ENCODE measurements around the gene STPG4.
A peak's percentile ranks its signal among the peaks of the same experiment; 100 is the strongest.

Gene STPG4

GRCh38 chr2:47167149-47167548 is 12.0 kb upstream of the STPG4 start:
- Histone ChIP-seq H3K27me3 (no peaks in the 10 kb centered on the region), H3K36me3 (peaks cover 95 to 100% (median 97%) of the 10 kb centered on the region in 11 experiments), H3K9me3 (replicated peaks in 1 of 11) (no peaks in the 10 kb centered on the region), H4K20me1 (peaks cover 100% of the 10 kb centered on the region in 11 experiments), H3K4me3 (no peak overlapping the region), H3K4me2 (peak overlapping the region in 2 of 11 experiments; percentile 33 to 35; a peak in 3 of 22 replicates), H3K9ac (no peak overlapping the region), H3K4me1 (peaks cover 9 to 95% (median 26%) of the 10 kb centered on the region in 10 experiments; a peak in 18 of 20 replicates), H3K27ac (no peak overlapping the region)
- TF ChIP-seq Cebpa-rat (IDR thresholded peaks at IDR 0.05), result no peak

DNA sequence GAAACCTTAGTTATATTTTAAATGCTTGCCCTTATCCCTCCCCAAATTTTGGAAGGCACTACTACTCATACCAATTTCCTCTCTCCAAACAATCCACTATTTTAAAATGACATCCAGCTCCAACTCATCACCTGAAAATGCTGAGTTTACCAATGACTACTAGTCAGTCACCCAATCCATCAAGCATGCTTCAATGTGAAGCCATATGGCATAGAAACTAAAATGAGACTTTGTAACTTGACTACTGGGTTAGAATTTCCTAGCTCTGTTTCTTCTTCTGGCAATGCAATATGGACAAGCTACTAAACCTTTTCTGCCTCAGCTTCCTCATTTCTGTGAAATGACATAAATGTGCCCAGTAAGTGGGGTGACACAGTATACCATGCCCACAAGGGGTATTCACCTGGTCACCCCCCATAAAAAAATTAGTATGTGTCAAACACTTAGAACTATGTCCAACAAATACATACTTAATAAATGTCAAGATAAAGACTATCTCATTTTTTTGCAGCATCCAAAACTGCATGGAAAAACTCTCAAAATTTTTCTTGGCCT is 10.0 kb upstream of the STPG4 start:
- H3K4me3 ChIP-seq, result no peak overlapping the region
- TF ChIP-seq Cebpa-rat (IDR thresholded peaks at IDR 0.05), result no peak
- H3K4me2 ChIP-seq, result peak overlapping the region in 3 of 11 experiments; percentile 11 to 52 (median 30); a peak in 4 of 22 replicates
- no peaks in the 10 kb centered on the region for H3K27me3 ChIP-seq
- peaks cover 95 to 100% (median 97%) of the 10 kb centered on the region in 11 experiments for H3K36me3 ChIP-seq
- H3K9me3 ChIP-seq (replicated peaks in 1 of 11), result no peaks in the 10 kb centered on the region
- no peak overlapping the region for H3K9ac ChIP-seq
- H3K4me1 ChIP-seq, result peaks cover 0 to 94% (median 12%) of the 10 kb centered on the region in 10 experiments; a peak in 10 of 20 replicates
- no peak overlapping the region for H3K27ac ChIP-seq
- peaks cover 90 to 100% (median 100%) of the 10 kb centered on the region in 11 experiments for H4K20me1 ChIP-seq

DNA sequence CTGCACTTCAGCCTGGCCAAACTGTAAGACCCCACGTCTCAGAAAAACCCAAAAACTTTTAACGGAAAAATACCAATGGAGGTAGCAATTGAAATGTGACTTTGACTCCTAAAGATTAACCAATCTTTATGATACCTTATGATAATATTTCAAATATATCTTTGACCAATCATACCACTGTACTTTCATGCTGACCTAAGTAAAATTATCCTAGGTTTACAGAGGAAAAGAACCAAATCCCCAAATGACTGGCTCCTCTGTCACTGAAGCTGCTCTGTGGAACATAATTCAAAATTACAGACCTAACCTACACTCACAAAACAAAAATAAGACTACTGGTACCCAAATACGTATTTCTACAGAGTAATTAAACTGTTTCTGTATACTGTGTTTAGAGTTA is 7.7 kb upstream of the STPG4 start:
- Histone ChIP-seq H3K9me3 (replicated peaks in 1 of 11) (no peaks in the 10 kb centered on the region), H3K27ac (no peak overlapping the region), H3K4me1 (peaks cover 0 to 72% (median 12%) of the 10 kb centered on the region in 10 experiments; a peak in 10 of 20 replicates), H3K4me2 (0 out of 22 replicates have a peak overlapping the region, but pooled peaks of 1 of the 11 experiments have one; percentile 16), H3K27me3 (no peaks in the 10 kb centered on the region), H3K9ac (0 out of 22 replicates have a peak overlapping the region, but pooled peaks of 1 of the 11 experiments have one; percentile 38), H4K20me1 (peaks cover 79 to 100% (median 98%) of the 10 kb centered on the region in 11 experiments), H3K36me3 (peaks cover 95 to 100% (median 97%) of the 10 kb centered on the region in 11 experiments), H3K4me3 (no peak overlapping the region)
- no peak for TF ChIP-seq Cebpa-rat (IDR thresholded peaks at IDR 0.05)

DNA sequence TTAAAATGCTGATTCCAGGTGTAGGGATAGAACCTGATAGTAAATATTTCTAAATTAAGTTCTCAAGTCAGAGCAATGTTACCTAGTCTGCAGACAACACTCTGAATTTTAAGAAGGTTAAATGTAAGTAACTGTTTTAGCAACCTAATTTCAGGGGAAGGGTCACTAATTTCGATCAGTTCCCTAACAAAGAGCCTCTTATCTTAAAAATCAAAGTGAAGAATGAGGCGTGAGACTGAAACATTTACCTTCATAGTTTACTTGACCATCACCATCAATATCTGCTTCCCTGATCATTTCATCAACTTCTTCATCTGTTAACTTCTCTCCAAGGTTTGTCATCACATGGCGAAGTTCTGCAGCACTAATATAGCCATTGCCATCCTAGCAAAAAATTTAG is 6.4 kb upstream of the STPG4 start:
- peak overlapping the region in 2 of 11 experiments; percentile 36 to 48; a peak in 3 of 22 replicates for H3K4me2 ChIP-seq
- peaks cover 86 to 98% (median 91%) of the 10 kb centered on the region in 11 experiments for H3K36me3 ChIP-seq
- H3K4me1 ChIP-seq, result peaks cover 0 to 64% (median 12%) of the 10 kb centered on the region in 10 experiments; a peak in 10 of 20 replicates
- 0 out of 22 replicates have a peak overlapping the region, but pooled peaks of 1 of the 11 experiments have one; percentile 14 for H3K27ac ChIP-seq
- peaks cover 66 to 99% (median 87%) of the 10 kb centered on the region in 11 experiments for H4K20me1 ChIP-seq
- TF ChIP-seq Cebpa-rat (IDR thresholded peaks at IDR 0.05), result no peak
- no peak overlapping the region for H3K9ac ChIP-seq
- H3K27me3 ChIP-seq, result no peaks in the 10 kb centered on the region
- H3K4me3 ChIP-seq, result no peak overlapping the region
- H3K9me3 ChIP-seq (replicated peaks in 1 of 11), result no peaks in the 10 kb centered on the region

GRCh38 chr2:47160660-47161059 is 5.6 kb upstream of the STPG4 start:
- Histone ChIP-seq H3K27ac (peak overlapping the region in 1 of 11 experiments; percentile 14; a peak in 1 of 22 replicates), H3K4me2 (peak overlapping the region in 2 of 11 experiments; percentile 36 to 48; a peak in 3 of 22 replicates), H3K9ac (no peak overlapping the region), H3K9me3 (replicated peaks in 1 of 11) (no peaks in the 10 kb centered on the region), H4K20me1 (peaks cover 58 to 95% (median 81%) of the 10 kb centered on the region in 11 experiments), H3K27me3 (no peaks in the 10 kb centered on the region), H3K36me3 (peaks cover 79 to 99% (median 84%) of the 10 kb centered on the region in 11 experiments), H3K4me3 (no peak overlapping the region), H3K4me1 (peaks cover 0 to 60% (median 12%) of the 10 kb centered on the region in 10 experiments; a peak in 10 of 20 replicates)
- TF ChIP-seq Cebpa-rat (IDR thresholded peaks at IDR 0.05), result no peak

DNA sequence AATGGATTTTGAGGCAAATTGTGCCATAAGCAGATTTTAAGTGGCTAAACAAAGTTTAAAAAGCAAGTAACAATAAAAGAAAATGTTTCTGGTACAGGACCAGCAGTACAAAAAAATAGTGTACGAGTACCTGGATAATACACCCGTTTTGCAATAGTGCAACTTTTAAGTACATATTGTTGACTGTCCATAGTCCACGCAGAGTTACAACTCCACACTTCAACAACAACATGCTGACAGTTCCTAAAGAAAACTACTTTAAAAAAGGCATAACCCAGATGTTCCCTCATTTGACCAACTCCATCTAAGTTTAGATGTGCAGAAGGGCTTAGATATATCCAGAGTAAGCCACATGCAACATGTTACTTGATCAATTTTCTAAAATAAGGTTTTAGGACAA is 5.1 kb upstream of the STPG4 start:
- H3K27me3 ChIP-seq, result no peaks in the 10 kb centered on the region
- H3K36me3 ChIP-seq, result peaks cover 78 to 99% (median 84%) of the 10 kb centered on the region in 11 experiments
- H4K20me1 ChIP-seq, result peaks cover 53 to 94% (median 77%) of the 10 kb centered on the region in 11 experiments
- H3K9ac ChIP-seq, result no peak overlapping the region
- no peak overlapping the region for H3K4me2 ChIP-seq
- no peak overlapping the region for H3K4me3 ChIP-seq
- no peaks in the 10 kb centered on the region for H3K9me3 ChIP-seq (replicated peaks in 1 of 11)
- H3K4me1 ChIP-seq, result peaks cover 0 to 56% (median 10%) of the 10 kb centered on the region in 10 experiments; a peak in 9 of 20 replicates
- H3K27ac ChIP-seq, result no peak overlapping the region
- TF ChIP-seq Cebpa-rat (IDR thresholded peaks at IDR 0.05), result no peak

DNA sequence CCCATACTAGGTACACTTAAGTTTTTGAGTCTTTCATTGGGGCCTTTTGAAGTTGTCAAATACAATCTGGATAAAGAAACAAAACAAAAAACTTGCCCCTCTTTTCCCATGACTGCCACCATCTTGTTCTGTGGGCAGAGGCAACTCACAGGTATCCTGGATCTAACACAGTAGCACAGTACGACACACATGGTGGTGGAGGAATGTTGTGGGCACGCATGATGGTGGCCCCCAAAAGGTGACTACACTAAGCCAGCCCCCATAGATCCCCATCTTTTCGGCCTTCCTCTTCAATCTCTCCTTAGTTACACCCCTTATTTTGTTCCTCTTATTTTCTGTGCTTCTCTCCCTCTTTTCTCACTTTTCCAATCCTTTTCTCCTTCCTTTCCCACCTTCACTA is 4.5 kb upstream of the STPG4 start:
- H3K4me2 ChIP-seq, result no peak overlapping the region
- H3K4me3 ChIP-seq, result no peak overlapping the region
- H3K4me1 ChIP-seq, result peaks cover 0 to 50% (median 4%) of the 10 kb centered on the region in 10 experiments; a peak in 9 of 20 replicates
- H3K36me3 ChIP-seq, result peaks cover 75 to 99% (median 83%) of the 10 kb centered on the region in 11 experiments
- H3K27me3 ChIP-seq, result no peaks in the 10 kb centered on the region
- TF ChIP-seq Cebpa-rat (IDR thresholded peaks at IDR 0.05), result no peak
- no peak overlapping the region for H3K27ac ChIP-seq
- H4K20me1 ChIP-seq, result peaks cover 48 to 93% (median 71%) of the 10 kb centered on the region in 11 experiments
- H3K9me3 ChIP-seq (replicated peaks in 1 of 11), result no peaks in the 10 kb centered on the region
- H3K9ac ChIP-seq, result no peak overlapping the region

- Histone ChIP-seq H3K4me1 (peaks cover 0 to 41% (median 0%) of the 10 kb centered on the region in 10 experiments; a peak in 6 of 20 replicates), H4K20me1 (peaks cover 37 to 82% (median 61%) of the 10 kb centered on the region in 11 experiments), H3K4me2 (no peak overlapping the region), H3K36me3 (peaks cover 66 to 95% (median 81%) of the 10 kb centered on the region in 11 experiments), H3K9ac (no peak overlapping the region), H3K27ac (no peak overlapping the region), H3K27me3 (no peaks in the 10 kb centered on the region), H3K4me3 (no peak overlapping the region), H3K9me3 (replicated peaks in 1 of 11) (no peaks in the 10 kb centered on the region)
- no peak for TF ChIP-seq Cebpa-rat (IDR thresholded peaks at IDR 0.05)
These were observed 3.5 kb upstream of the STPG4 start for GRCh38 chr2:47158576-47158975.

DNA sequence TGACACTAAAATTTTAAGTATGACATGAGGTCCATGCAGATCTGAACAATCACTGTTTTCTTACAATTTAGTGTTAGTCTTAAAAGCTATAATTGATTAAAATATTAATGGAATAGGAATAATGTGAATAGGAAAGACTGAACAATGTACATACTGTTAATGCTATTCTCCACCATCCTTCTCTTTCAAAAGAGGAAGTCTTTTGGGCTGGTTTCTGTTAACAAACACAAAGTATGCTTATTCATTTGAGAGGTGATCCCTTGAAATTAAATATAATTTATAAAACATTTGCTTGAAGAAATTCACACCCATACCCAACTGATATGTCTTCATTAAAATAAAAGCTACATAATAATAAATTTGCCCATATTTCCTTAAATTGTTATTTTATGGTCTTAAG is 2.3 kb downstream of the STPG4 start:
- Histone ChIP-seq H3K4me2 (no peak overlapping the region), H3K9ac (no peak overlapping the region), H4K20me1 (peaks cover 0 to 26% (median 7%) of the 10 kb centered on the region in 11 experiments; a peak in 11 of 22 replicates), H3K27me3 (no peaks in the 10 kb centered on the region), H3K4me1 (peaks cover 0 to 21% (median 2%) of the 10 kb centered on the region in 10 experiments; a peak in 6 of 20 replicates), H3K36me3 (peaks cover 47 to 93% (median 69%) of the 10 kb centered on the region in 11 experiments), H3K9me3 (replicated peaks in 1 of 11) (peaks cover 0 to 14% (median 5%) of the 10 kb centered on the region in 11 experiments; a peak in 11 of 22 replicates), H3K27ac (no peak overlapping the region), H3K4me3 (no peak overlapping the region)
- TF ChIP-seq Cebpa-rat (IDR thresholded peaks at IDR 0.05), result no peak

Data from BLaER1 treated with 17β-estradiol and CSF1 and Interleukin-3, amounts not matched to agents 10 nM and 100 nM (cell line).